NCI-H345 treated with DMSO at 0.1 percent for 48 hours (cell line): ENCODE data around the gene LHX3.

Experiments used
- DNase-seq: peaks from one replicate; lab custom pipeline; 2025; ENCODE audit not compliant: unreplicated experiment; lab: John Stamatoyannopoulos, UW

Gene LHX3

GRCh38 chr9:136228107-136228875 lies 23.4 kb upstream of the LHX3 start:
- no peak for DNase-seq

- DNase-seq, result no peak
Measured at GRCh38 chr9:136226680-136227407, 21.9 kb upstream of the LHX3 start.

GRCh38 chr9:136225748-136226679 lies 21.1 kb upstream of the LHX3 start:
- no peak for DNase-seq

GRCh38 chr9:136225366-136225747 lies 20.4 kb upstream of the LHX3 start:
- no peak for DNase-seq

GRCh38 chr9:136223871-136224640 lies 19.1 kb upstream of the LHX3 start:
- no peak for DNase-seq

GRCh38 chr9:136222906-136223285 lies 18.0 kb upstream of the LHX3 start:
- no peak for DNase-seq

- DNase-seq, result no peak
Measured at GRCh38 chr9:136222166-136222905, 17.4 kb upstream of the LHX3 start.

- DNase-seq, result no peak
Measured at GRCh38 chr9:136220017-136220729, 15.2 kb upstream of the LHX3 start.

GRCh38 chr9:136219276-136219675 lies 14.3 kb upstream of the LHX3 start:
- no peak for DNase-seq

- no peak for DNase-seq
Measured at GRCh38 chr9:136218673-136219072, 13.7 kb upstream of the LHX3 start.

GRCh38 chr9:136218271-136218670 lies 13.3 kb upstream of the LHX3 start:
- DNase-seq, result no peak

GRCh38 chr9:136216541-136217244 lies 11.8 kb upstream of the LHX3 start:
- no peak for DNase-seq

GRCh38 chr9:136213733-136214132 lies 8.8 kb upstream of the LHX3 start:
- DNase-seq, result no peak

- DNase-seq, result no peak
Measured at GRCh38 chr9:136212345-136212950, 7.5 kb upstream of the LHX3 start.

GRCh38 chr9:136211441-136212344 lies 6.8 kb upstream of the LHX3 start:
- no peak for DNase-seq

GRCh38 chr9:136211006-136211405 lies 6.1 kb upstream of the LHX3 start:
- DNase-seq, result no peak

GRCh38 chr9:136210276-136210675 lies 5.3 kb upstream of the LHX3 start:
- DNase-seq, result no peak
